RWPE1 (cell line): ENCODE measurements around the gene TRPM3.

ENCODE experiments used
- CTCF ChIA-PET: fragments of 350-600 bp; sonication (Branson Sonifier 250); formaldehyde crosslinking; extraction: SDS; loops from one replicate; lab custom pipeline; 2021; lab: Yijun Ruan, JAX
- POLR2A ChIA-PET: fragments of 400-600 bp; formaldehyde crosslinking; extraction: SDS; loops from one replicate; lab custom pipeline; 2020; ENCODE audit warnings: antibody characterized with exemption; ENCODE audit not compliant: low non-redundant PET; lab: Yijun Ruan, JAX
- DNase-seq: peaks from one replicate; pipeline ENCODE4 v3.0.0; 2012; ENCODE audit warnings: low spot score
- H3K27ac ChIP-seq: fragments of 450-650 bp; 2 replicates; pipeline ENCODE4 v1.5.1; 2017
- CTCF ChIP-seq: fragments of 450-650 bp; conservative IDR thresholded peaks from 2 replicates; pipeline ENCODE4 v1.5.1; 2017; ENCODE audit warnings: low read depth, mild to moderate bottlenecking

TRPM3 gene

DNA sequence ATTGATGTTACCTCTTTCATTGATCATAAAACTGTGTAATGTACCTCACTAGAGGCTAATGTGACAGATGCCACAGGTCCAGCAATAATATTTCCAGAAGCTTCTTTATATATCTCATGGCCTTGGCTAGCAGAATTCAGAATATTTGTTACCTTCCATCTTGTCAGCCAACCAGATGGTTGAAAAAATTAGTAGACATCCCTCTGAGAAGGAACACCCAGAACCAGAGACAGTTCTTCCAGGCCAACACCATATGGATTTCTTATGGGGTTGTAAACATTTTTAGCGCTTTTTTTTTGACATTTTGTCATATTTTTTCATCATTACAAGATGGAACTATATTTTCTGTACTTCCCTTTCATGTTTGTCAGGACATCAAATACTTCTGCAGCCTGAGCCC lies 428.2 kb downstream of the TRPM3 start:
- DNase-seq = no peak
- no peak for TF ChIP-seq CTCF
- ChIA-PET CTCF (no interaction called here), POLR2A (no interaction called here)
- H3K27ac ChIP-seq = no peak overlapping the region

- no peak for TF ChIP-seq CTCF
- no peak overlapping the region for H3K27ac ChIP-seq
- DNase-seq = no peak
- ChIA-PET POLR2A (no interaction called here), CTCF (interaction anchor here (0.6 kb wide), 1 partner anchor 20 kb away, joined by 3 read pairs; no protein-coding TSS in a partner anchor)
Observed at GRCh38 chr9:70692431-70692830, 429.0 kb downstream of the TRPM3 start.

DNA sequence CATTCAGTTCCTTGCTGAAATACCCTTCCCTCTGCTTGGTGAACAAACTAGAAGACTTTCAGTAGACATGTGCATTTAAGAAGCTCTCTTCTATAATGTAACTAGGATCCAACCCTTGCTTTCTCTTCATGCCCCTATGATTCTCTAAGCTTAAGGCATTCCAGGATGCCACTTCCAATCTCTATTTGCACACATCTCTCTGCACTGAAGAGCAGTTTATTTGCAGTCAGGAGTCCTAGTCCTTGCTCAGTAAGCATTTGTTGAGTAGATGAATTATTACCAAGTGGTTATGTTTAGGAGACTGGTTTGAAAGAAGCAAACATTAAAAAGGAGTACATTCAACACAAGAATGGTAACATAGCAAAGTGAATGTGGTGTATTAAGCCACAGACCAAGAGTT lies 432.7 kb downstream of the TRPM3 start:
- H3K27ac ChIP-seq = no peak overlapping the region
- TF ChIP-seq CTCF = no peak
- CTCF ChIA-PET = interaction anchor here (0.6 kb wide), 1 partner anchor 595 kb away, joined by 3 read pairs; no protein-coding TSS in a partner anchor
- DNase-seq = no peak
- POLR2A ChIA-PET = no interaction called here

- ChIA-PET POLR2A (no interaction called here), CTCF (no interaction called here)
- TF ChIP-seq CTCF = no peak
- no peak overlapping the region for H3K27ac ChIP-seq
- no peak for DNase-seq
Observed at GRCh38 chr9:70683841-70684240, 437.6 kb downstream of the TRPM3 start.

DNA sequence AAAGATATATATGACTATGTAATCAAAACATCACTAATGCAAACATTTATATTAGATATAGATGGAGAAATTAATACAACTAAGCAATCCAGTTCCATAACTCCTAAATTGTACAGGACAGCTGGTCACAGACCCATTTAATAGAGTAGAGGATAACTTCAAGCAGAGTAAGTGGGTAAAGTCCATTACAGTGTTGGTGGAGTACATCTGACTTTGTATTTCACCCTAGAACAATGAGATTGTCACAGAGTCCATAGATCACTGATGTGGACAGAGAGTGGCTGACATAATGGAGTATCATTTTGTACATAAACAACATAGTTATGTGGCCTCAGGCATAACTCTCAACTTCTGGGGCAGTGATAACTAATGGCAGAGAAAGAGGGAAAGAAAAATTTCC lies 439.1 kb downstream of the TRPM3 start:
- ChIA-PET POLR2A (no interaction called here), CTCF (interaction anchor here (0.6 kb wide), 2 partner anchors 15 to 27 kb away, joined by 3 read pairs; no protein-coding TSS in a partner anchor)
- H3K27ac ChIP-seq = no peak overlapping the region
- no peak for TF ChIP-seq CTCF
- no peak for DNase-seq

GRCh38 chr9:70679845-70680244 lies 441.6 kb downstream of the TRPM3 start:
- ChIA-PET POLR2A (no interaction called here), CTCF (no interaction called here)
- TF ChIP-seq CTCF = no peak
- no peak for DNase-seq
- no peak overlapping the region for H3K27ac ChIP-seq
